Pancreas (tissue), 10 donors: ENCODE measurements around the gene TYROBP. TPM values are rescaled to one million over a fixed set of nuclear protein-coding genes. Genes with fewer than 3 reads are reported as not detected.
A peak's percentile ranks its signal among the peaks of the same experiment; 100 is the strongest.

Source experiments
- ATAC-seq, 4 donors: fragments of 200-7000 bp; cut with Tn5 transposase; one replicate each; pipeline versions ENCODE4 v1.8.0 to v1.9.1; 2020; ENCODE audit warnings: mild to moderate bottlenecking in 4 of 4, moderate library complexity in 4 of 4
- DNase-seq, 6 donors: peaks; one replicate each; pipeline ENCODE4 v3.0.0-alpha.2; 2020
- FAIRE-seq: peaks from 2 replicates; lab custom pipeline; 2012; peaks lifted over from hg19 to GRCh38; lab: Jason Lieb, UNC
- H3K27ac ChIP-seq, 4 donors: fragments of 200-600 bp; sonication (generic); 1 replicate in 3 of 4; 2 replicates in 1 of 4; pipeline versions ENCODE4 v1.5.0 to v1.8.0; 2020
- H3K27me3 ChIP-seq, 4 donors: fragments of 200-600 bp; one replicate each; pipeline ENCODE4 v1.8.0; 2021
- H3K36me3 ChIP-seq, 3 donors: fragments of 200-600 bp; sonication (generic) in 1 of 3; one replicate each; pipeline versions ENCODE4 v1.5.0 to v1.8.0; 2020 to 2021
- H3K4me1 ChIP-seq, 3 donors: fragments of 200-600 bp; one replicate each; pipeline ENCODE4 v1.8.0; 2021
- H3K4me3 ChIP-seq, 4 donors: fragments of 200-600 bp; sonication (generic) in 2 of 4; one replicate each; pipeline versions ENCODE4 v1.5.0 to v1.8.0; 2020 to 2021
- H3K9me3 ChIP-seq, 4 donors: fragments of 200-600 bp; one replicate each; pipeline ENCODE4 v1.8.0; 2021
- CTCF ChIP-seq, 4 donors: fragments of 200-600 bp; sonication (generic) in 3 of 4; IDR thresholded peaks; one replicate each; pipeline versions ENCODE4 v1.5.0 to v1.8.0; 2021; ENCODE audit warnings: antibody characterized with exemption in 4 of 4
- WGBS, 2 donors: extraction: QIAGEN DNeasy Blood & Tissue Kit; methylation state at CpG; one replicate each; pipeline ENCODE4 v1.1.7; 2013; 5-methylcytosine and 5-hydroxymethylcytosine counted together
- intact Hi-C, 3 donors: fragments of 100-400 bp; cut with DNase I; formaldehyde crosslinking; loops; one replicate each; pipeline versions ENCODE4 v1.11.1 to v1.14.2; 2022
- polyA plus RNA-seq, 2 donors: library from polyadenylated mRNA; stranded (reverse); fragments of 200-250 nt; gene quantifications; one replicate each; pipeline ENCODE4 v1.2.3, GENCODE V29; 2013
- total RNA-seq, 6 donors: library from RNA; stranded (reverse); fragmentation: NEBNext Ultra II Directional in 4 of 6; extraction: Animal tissue kit (Norgen Biotek cat#: 25700) in 4 of 6; gene quantifications; one replicate each; pipeline versions ENCODE4 v1.2.1 to v1.2.4, GENCODE V29; 2021 to 2023
- donor health status: healthy with polysubstance abuse.
- donor health status: DM: no; HTN: no; CAD: no; lungs with moderate emphysema.
- donor health status: DM: no; HTN: no; CAD: no.
- donor health status: control.
- donor health status: control.
- donor health status: Bipolar disorder and iron deficiency.
- donor health status: DM: yes; HTN: yes; CAD: no.
- donor health status: DM: no; HTN: no; CAD: no.
- donor health status: DM: no; HTN: no; CAD: no.
- donor health status: DM: yes; HTN: yes; CAD: no.

Gene TYROBP
- total and polyA plus RNA-seq, 8 donors = 2.5 to 73.8 (median 16.7) TPM

DNA sequence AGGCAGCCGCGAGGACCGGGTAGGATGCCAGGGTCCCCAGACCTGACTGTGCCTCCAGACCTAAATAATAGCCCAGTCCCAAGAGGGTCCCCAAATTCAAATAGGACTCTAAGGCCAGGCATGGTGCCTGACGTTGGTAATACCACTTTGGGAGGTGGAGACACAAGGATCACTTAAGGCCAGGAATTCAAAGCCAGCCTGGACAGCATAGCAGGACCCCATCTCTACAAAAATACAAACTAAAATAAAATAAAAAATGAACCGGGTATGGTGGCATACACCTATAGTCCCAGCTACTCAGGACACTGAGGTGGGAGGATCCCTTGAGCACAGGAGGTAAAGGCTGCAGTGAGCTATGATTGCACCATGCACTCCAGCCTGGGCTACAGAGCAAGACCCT lies 45.1 kb downstream of the TYROBP start:
- Histone ChIP-seq H3K4me1 (peaks cover 6 to 11% (median 7%) of the 10 kb centered on the region in 3 donors), H3K4me3 (no peak overlapping the region), H3K36me3 (peaks cover 0 to 5% (median 0%) of the 10 kb centered on the region in 3 donors), H3K27me3 (no peaks in the 10 kb centered on the region), H3K9me3 (no peaks in the 10 kb centered on the region), H3K27ac (no peak overlapping the region)
- no peak for FAIRE-seq
- 84 to 91% methylated on average over 5 of the region's 5 CpGs for WGBS, 2 donors
- intact Hi-C loops = no loop called here
- TF ChIP-seq CTCF (IDR thresholded peaks at IDR 0.05) = no peak
- no peak for ATAC-seq
- DNase-seq = no peak

DNA sequence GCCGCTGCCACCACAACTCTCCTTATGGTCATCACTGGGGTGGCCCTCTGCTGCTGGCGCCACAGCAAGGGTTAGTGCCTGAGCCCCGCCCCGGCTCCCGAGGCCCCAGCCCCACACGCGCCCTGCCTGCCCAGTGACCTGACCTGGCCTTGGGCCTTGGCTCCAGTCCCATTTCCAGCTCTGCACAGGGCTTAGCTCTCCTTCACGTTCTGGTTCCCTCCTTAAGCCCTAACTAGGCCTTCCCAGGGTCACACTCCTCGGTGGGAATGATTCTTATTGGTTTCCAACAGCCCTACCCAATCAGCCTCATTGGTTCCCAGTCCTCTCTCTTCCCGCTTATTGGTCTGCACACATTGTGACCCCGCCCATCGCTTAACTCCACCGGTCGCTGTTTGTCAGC lies 45.6 kb downstream of the TYROBP start:
- H3K36me3 ChIP-seq = peaks cover 0 to 5% (median 0%) of the 10 kb centered on the region in 3 donors
- WGBS, 2 donors = 65 to 66% methylated on average over 14 of the region's 14 CpGs
- no peaks in the 10 kb centered on the region for H3K9me3 ChIP-seq
- intact Hi-C loops = no loop called here
- H3K27ac ChIP-seq = no peak overlapping the region
- peak in 2 of 4 donors; percentile 28 for ATAC-seq
- H3K4me3 ChIP-seq = no peak overlapping the region
- H3K27me3 ChIP-seq = no peaks in the 10 kb centered on the region
- FAIRE-seq = no peak
- no peak for TF ChIP-seq CTCF (IDR thresholded peaks at IDR 0.05)
- H3K4me1 ChIP-seq = peaks cover 6 to 11% (median 9%) of the 10 kb centered on the region in 3 donors
- DNase-seq = peak in 2 of 6 donors; percentile 42 to 62

- ATAC-seq = no peak
- DNase-seq = peak in 1 of 6 donors; percentile 51
- 70 to 76% methylated on average over 19 of the region's 19 CpGs for WGBS, 2 donors
- no peak for TF ChIP-seq CTCF (IDR thresholded peaks at IDR 0.05)
- no peak overlapping the region for H3K4me3 ChIP-seq
- H3K27me3 ChIP-seq = no peaks in the 10 kb centered on the region
- intact Hi-C loops = no loop called here
- H3K4me1 ChIP-seq = peaks cover 6 to 11% (median 9%) of the 10 kb centered on the region in 3 donors
- no peaks in the 10 kb centered on the region for H3K9me3 ChIP-seq
- H3K27ac ChIP-seq = no peak overlapping the region
- no peak for FAIRE-seq
- peaks cover 0 to 5% (median 0%) of the 10 kb centered on the region in 3 donors for H3K36me3 ChIP-seq
Observed at GRCh38 chr19:35861640-35862160, 46.4 kb downstream of the TYROBP start.

GRCh38 chr19:35860818-35861639 lies 47.1 kb downstream of the TYROBP start:
- no peak for TF ChIP-seq CTCF (IDR thresholded peaks at IDR 0.05)
- 63 to 64% methylated on average over 54 to 55 of the region's 55 CpGs for WGBS, 2 donors
- intact Hi-C loops = no loop called here

More at GRCh38 chr19:35860818-35861639, 47.1 kb downstream of the TYROBP start:
- Histone ChIP-seq H3K4me3 (no peak overlapping the region), H3K27me3 (no peaks in the 10 kb centered on the region), H3K36me3 (peaks cover 0 to 5% (median 0%) of the 10 kb centered on the region in 3 donors), H3K4me1 (peaks cover 6 to 11% (median 9%) of the 10 kb centered on the region in 3 donors), H3K27ac (no peak overlapping the region), H3K9me3 (no peaks in the 10 kb centered on the region)
- DNase-seq (peak in 2 of 6 donors; percentile 49 to 68), ATAC-seq (no peak), FAIRE-seq (no peak)
